ENCODE data around the gene SFMBT2.

SFMBT2 gene

DNA sequence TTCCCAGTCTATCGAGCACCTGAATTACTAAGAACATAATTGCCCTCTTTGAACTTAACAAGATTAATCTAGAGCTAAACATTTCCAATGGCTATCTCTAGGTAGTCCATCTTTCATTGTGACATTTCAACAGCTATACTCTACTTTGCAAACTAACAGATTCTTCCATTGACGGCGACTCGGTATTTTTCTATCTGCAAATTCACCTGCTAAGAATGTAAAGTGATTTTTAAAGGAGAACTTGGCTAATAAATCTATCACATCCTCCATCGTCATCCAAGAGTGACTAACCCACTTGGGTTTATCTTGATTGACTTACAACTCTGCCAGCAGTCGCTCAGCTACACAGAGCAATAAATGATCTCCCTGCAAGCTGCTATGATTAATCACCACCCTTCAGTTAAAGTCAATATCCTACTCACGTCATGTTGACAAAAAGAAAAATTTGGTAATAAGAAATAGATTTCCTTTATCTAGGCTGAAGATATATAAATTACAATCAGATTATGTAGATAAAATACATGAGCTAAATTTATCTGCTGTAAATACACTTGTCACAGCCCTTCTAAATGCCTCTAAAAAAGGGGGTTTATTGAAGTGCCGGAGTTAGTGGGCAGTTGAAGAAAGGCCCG, 99.5 kb downstream of the SFMBT2 start:
- ChIA-PET POLR2A (no interaction called here), CTCF (no interaction called here)
- DNase-seq (ENCODE audit: low read depth, low spot score): no peak
- TF ChIP-seq, protein P1, sequence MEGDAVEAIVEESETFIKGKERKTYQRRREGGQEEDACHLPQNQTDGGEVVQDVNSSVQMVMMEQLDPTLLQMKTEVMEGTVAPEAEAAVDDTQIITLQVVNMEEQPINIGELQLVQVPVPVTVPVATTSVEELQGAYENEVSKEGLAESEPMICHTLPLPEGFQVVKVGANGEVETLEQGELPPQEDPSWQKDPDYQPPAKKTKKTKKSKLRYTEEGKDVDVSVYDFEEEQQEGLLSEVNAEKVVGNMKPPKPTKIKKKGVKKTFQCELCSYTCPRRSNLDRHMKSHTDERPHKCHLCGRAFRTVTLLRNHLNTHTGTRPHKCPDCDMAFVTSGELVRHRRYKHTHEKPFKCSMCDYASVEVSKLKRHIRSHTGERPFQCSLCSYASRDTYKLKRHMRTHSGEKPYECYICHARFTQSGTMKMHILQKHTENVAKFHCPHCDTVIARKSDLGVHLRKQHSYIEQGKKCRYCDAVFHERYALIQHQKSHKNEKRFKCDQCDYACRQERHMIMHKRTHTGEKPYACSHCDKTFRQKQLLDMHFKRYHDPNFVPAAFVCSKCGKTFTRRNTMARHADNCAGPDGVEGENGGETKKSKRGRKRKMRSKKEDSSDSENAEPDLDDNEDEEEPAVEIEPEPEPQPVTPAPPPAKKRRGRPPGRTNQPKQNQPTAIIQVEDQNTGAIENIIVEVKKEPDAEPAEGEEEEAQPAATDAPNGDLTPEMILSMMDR (IDR thresholded peaks at IDR 0.05; ENCODE audit: insufficient read depth, low read length, missing control alignments): no peak
- H3K4me3 ChIP-seq (ENCODE audit: low read depth, low read length): no peak overlapping the region

DNA sequence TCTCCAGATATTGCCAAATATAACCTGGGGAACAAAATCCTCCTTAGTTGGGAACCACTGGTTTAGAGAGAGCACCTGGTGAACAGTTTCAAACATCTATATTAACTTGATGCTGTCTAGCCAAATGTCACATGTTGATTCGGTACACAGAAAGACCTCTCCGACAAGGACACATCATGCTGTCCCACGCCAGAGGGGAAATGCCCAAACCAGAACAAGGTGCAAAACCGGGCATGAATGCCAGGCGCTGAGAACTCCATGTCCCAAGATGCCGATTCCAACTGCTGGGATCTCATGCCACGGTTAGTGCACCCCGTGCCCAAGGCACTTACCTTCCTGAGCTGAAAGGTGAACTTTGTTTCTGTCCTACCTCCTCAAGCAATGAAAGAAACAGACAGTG, 100.8 kb downstream of the SFMBT2 start:
- TF ChIP-seq, protein P1 (IDR thresholded peaks at IDR 0.05; ENCODE audit: insufficient read depth, low read length, missing control alignments): no peak
- POLR2A ChIA-PET: no interaction called here
- CTCF ChIA-PET: no interaction called here
- H3K4me3 ChIP-seq (ENCODE audit: low read depth, low read length): no peak overlapping the region
- DNase-seq (ENCODE audit: low read depth, low spot score): no peak

DNA sequence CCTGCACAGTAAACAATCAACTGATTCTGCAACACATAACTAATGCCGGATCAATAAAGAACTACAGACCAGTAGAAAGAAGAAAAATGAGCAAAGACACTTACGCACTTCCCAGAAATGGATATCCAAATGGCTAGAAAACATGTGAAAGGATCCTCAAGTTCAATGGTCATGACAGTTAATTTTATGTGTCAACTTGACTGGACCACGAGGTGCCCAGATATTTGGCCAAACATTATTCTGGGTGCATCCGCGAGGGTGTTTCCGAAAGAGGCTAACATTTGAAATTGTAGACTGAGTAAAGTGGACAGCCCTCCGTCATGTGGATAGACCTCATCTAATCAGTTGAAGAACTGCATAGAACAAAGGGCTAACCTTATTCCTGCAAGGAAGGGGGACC, 102.0 kb downstream of the SFMBT2 start:
- POLR2A ChIA-PET: no interaction called here
- CTCF ChIA-PET: no interaction called here
- TF ChIP-seq, protein P1 (IDR thresholded peaks at IDR 0.05; ENCODE audit: insufficient read depth, low read length, missing control alignments): no peak
- no peak for DNase-seq (ENCODE audit: low read depth, low spot score)
- no peak overlapping the region for H3K4me3 ChIP-seq (ENCODE audit: low read depth, low read length)

DNA sequence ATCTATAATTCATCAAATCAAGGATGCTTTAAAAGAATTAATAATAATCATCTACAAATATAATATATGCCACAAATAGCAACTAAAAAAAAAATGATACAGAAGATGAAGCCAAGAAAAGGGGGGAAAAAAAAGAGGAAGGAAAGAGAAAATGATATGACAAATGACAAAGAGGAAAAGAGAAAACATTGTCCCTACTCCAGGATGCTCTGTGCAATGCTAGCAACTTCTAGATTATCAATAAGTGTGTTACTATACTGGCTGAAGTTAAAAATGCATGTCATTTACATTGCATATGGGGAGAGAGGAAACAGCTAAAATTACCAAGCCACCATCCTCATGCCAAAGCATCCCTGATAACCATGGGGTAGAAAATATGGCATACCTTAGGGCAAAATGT, 104.2 kb downstream of the SFMBT2 start:
- H3K4me3 ChIP-seq (ENCODE audit: low read depth, low read length): no peak overlapping the region
- POLR2A ChIA-PET: no interaction called here
- no peak for DNase-seq (ENCODE audit: low read depth, low spot score)
- TF ChIP-seq, protein P1 (IDR thresholded peaks at IDR 0.05; ENCODE audit: insufficient read depth, low read length, missing control alignments): no peak
- CTCF ChIA-PET: no interaction called here

DNA sequence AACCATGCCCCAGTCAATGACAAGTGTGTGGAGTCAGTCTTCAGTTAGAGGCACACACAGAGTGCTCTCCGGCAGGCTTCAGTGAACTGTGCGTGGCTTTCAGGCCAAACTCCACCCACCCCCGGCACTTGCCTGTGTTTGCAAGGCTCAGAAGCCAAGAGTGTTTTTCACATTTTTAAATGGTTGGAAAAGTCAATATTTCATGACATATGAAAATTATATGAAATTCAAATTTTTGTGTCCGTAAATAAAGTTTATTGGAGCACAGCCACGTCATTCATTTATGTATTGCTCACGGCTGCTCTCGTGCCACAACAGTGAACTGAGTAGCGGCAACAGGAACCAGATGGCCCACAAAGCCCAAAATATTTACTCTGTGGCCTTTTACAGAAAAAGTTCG, 104.7 kb downstream of the SFMBT2 start:
- ChIA-PET POLR2A (no interaction called here), CTCF (no interaction called here)
- H3K4me3 ChIP-seq (ENCODE audit: low read depth, low read length): no peak overlapping the region
- DNase-seq (ENCODE audit: low read depth, low spot score): no peak
- TF ChIP-seq, protein P1 (IDR thresholded peaks at IDR 0.05; ENCODE audit: insufficient read depth, low read length, missing control alignments): no peak

DNA sequence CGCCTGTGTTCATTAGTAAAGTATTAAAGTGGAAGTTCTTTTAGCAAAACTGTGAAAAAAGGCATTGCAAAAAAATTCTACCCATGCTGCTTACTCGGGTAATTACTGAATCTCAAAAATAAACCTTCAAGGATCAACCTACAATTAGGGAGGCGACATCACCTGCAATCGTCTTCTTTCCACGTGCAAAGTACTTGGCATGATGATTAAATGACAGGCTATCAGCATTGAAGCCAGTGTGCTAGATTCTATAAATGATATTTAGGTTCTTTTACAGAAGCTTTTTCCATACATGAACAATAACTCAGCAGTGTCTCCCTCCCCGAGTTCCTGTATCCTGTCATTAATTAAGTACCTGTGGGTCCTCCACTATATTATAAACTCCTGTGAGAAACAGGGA, 105.8 kb downstream of the SFMBT2 start:
- CTCF ChIA-PET: no interaction called here
- TF ChIP-seq, protein P1 (IDR thresholded peaks at IDR 0.05; ENCODE audit: insufficient read depth, low read length, missing control alignments): no peak
- POLR2A ChIA-PET: no interaction called here
- H3K4me3 ChIP-seq (ENCODE audit: low read depth, low read length): no peak overlapping the region
- no peak for DNase-seq (ENCODE audit: low read depth, low spot score)
